ENCODE results near the gene RALGAPB. TPM values are rescaled to one million over a fixed set of nuclear protein-coding genes. Genes with fewer than 3 reads are reported as not detected.

RALGAPB gene
- total RNA-seq, 2 experiments from 2014 or later: 19.0 to 42.9 TPM

DNA sequence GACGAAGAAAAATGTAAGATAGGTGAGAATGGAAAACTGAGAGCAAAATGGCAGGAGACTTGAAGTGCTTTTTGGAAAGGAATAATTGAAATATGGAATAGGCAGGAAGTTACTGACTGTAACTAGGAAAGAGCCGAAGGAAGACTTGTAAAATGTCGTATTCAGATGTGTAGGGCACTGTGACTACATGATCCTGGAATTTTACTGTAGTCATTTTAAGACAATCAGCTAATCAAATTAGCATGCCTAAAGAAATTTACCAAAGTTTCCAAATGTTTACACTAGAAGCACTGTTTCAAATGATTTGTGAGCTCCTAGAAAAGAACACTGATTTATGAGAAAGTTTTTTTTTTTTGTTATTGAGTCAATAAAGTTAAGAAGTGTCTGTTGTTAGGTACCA is 87.1 kb downstream of the RALGAPB start:
- H3K79me2 ChIP-seq (ENCODE audit: insufficient read depth, low read depth, low read length): no peaks in the 10 kb centered on the region
- DNase-seq (ENCODE audit: low spot score): no peak
- H2AFZ ChIP-seq (ENCODE audit: low read length): no peak overlapping the region
- TF ChIP-seq, protein P1, sequence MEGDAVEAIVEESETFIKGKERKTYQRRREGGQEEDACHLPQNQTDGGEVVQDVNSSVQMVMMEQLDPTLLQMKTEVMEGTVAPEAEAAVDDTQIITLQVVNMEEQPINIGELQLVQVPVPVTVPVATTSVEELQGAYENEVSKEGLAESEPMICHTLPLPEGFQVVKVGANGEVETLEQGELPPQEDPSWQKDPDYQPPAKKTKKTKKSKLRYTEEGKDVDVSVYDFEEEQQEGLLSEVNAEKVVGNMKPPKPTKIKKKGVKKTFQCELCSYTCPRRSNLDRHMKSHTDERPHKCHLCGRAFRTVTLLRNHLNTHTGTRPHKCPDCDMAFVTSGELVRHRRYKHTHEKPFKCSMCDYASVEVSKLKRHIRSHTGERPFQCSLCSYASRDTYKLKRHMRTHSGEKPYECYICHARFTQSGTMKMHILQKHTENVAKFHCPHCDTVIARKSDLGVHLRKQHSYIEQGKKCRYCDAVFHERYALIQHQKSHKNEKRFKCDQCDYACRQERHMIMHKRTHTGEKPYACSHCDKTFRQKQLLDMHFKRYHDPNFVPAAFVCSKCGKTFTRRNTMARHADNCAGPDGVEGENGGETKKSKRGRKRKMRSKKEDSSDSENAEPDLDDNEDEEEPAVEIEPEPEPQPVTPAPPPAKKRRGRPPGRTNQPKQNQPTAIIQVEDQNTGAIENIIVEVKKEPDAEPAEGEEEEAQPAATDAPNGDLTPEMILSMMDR (conservative IDR thresholded peaks at IDR 0.05; ENCODE audit: low read length): no peak
- no peak for TF ChIP-seq EZH2phosphoT487 (IDR thresholded peaks at IDR 0.05; ENCODE audit: borderline replicate concordance, low read depth, low read length)
- no peak overlapping the region for H3K4me2 ChIP-seq (ENCODE audit: low read length)
- no peaks in the 10 kb centered on the region for H3K9me2 ChIP-seq (ENCODE audit: insufficient read depth, low read length)
- no peaks in the 10 kb centered on the region for H3K4me1 ChIP-seq (ENCODE audit: insufficient read depth, low read length, poor library complexity, severe bottlenecking)
- ChIA-PET CTCF (ENCODE audit: unreplicated experiment) (no interaction called here), POLR2A (interaction anchor here (0.8 kb wide), 1 partner anchor 106 kb away, joined by 3 read pairs; no protein-coding TSS in a partner anchor)
- no TSS peak for BruUV-seq (replicated peaks)
- H3K4me3 ChIP-seq (ENCODE audit: low read depth, low read length, poor library complexity, severe bottlenecking): no peak overlapping the region
- no peaks in the 10 kb centered on the region for H4K20me1 ChIP-seq (ENCODE audit: insufficient read depth, low read length)
- intact Hi-C loops (cut with micrococcal nuclease; ENCODE audit: unreplicated experiment): no loop called here
- H3K27ac ChIP-seq (ENCODE audit: low read depth, low read length, poor library complexity, severe bottlenecking): no peak overlapping the region
- H3K9me3 ChIP-seq (ENCODE audit: low read length): no peaks in the 10 kb centered on the region
- H3K36me3 ChIP-seq (ENCODE audit: insufficient read depth, low read length): peaks cover 69% of the 10 kb centered on the region

DNA sequence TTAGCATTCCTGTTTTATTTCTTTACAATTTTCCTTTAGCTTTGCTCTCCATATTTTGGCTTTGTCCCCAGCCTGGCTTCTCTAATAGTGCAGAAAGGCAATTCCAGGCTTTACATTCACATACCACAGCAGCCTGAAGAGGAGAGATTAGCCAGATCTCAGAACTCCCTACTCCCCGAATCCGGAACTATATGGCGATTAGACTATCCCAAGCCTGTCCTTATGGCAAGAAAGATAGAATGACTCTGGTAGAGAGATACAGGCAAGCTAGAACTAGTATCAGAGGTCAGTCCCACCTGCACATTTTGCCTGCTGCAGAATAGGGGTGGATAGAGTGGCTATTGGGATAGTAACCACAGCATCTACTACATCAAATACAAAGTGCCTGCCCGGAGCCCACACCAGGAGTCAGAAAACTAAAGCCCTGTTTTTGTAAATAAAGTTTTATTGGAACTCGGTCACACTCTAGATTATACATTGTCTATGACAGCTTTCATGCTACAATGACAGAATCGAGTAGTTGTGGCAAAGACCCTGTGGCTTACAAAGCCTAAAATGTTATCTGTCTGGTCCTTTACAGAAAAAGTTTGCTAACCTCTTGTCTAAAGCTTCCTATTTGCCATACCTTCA is 91.3 kb downstream of the RALGAPB start:
- no peaks in the 10 kb centered on the region for H4K20me1 ChIP-seq (ENCODE audit: insufficient read depth, low read length)
- no peak for DNase-seq (ENCODE audit: low spot score)
- intact Hi-C loops (cut with micrococcal nuclease; ENCODE audit: unreplicated experiment): no loop called here
- POLR2A ChIA-PET: no interaction called here
- no peaks in the 10 kb centered on the region for H3K9me3 ChIP-seq (ENCODE audit: low read length)
- no peaks in the 10 kb centered on the region for H3K4me1 ChIP-seq (ENCODE audit: insufficient read depth, low read length, poor library complexity, severe bottlenecking)
- H3K27ac ChIP-seq (ENCODE audit: low read depth, low read length, poor library complexity, severe bottlenecking): no peak overlapping the region
- peaks cover 50% of the 10 kb centered on the region for H3K36me3 ChIP-seq (ENCODE audit: insufficient read depth, low read length)
- H3K4me3 ChIP-seq (ENCODE audit: low read depth, low read length, poor library complexity, severe bottlenecking): no peak overlapping the region
- H3K4me2 ChIP-seq (ENCODE audit: low read length): no peak overlapping the region
- no peaks in the 10 kb centered on the region for H3K9me2 ChIP-seq (ENCODE audit: insufficient read depth, low read length)
- TF ChIP-seq, protein P1 (conservative IDR thresholded peaks at IDR 0.05; ENCODE audit: low read length): no peak
- no peak for TF ChIP-seq EZH2phosphoT487 (IDR thresholded peaks at IDR 0.05; ENCODE audit: borderline replicate concordance, low read depth, low read length)
- no TSS peak for BruUV-seq (replicated peaks)
- CTCF ChIA-PET (ENCODE audit: unreplicated experiment): no interaction called here
- no peak overlapping the region for H2AFZ ChIP-seq (ENCODE audit: low read length)
- no peaks in the 10 kb centered on the region for H3K79me2 ChIP-seq (ENCODE audit: insufficient read depth, low read depth, low read length)

DNA sequence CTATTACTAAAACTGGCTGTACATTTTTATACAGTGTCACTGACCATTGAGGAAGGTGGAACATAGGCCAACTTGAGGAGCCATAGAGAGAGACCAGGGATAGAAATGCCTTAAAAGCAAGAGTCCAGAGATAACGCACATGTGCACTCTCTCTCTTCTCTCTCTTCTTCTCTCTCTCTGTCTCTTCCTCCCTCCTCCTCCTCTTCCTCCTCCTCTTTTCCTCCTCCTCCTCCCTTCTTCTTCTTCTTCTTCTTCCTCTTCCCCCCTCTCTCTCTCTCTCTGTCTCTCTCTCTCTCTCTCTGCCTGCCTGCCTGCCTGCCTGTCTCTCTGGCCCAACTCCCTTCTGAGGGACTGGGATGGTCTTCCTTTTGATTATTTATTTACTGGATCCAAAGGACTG is 92.0 kb downstream of the RALGAPB start:
- no peaks in the 10 kb centered on the region for H3K9me2 ChIP-seq (ENCODE audit: insufficient read depth, low read length)
- no peaks in the 10 kb centered on the region for H3K9me3 ChIP-seq (ENCODE audit: low read length)
- peaks cover 50% of the 10 kb centered on the region; the same call in 1 of the 2 replicates for H3K36me3 ChIP-seq (ENCODE audit: insufficient read depth, low read length)
- H4K20me1 ChIP-seq (ENCODE audit: insufficient read depth, low read length): no peaks in the 10 kb centered on the region
- intact Hi-C loops (cut with micrococcal nuclease; ENCODE audit: unreplicated experiment): no loop called here
- H3K27ac ChIP-seq (ENCODE audit: low read depth, low read length, poor library complexity, severe bottlenecking): no peak overlapping the region
- CTCF ChIA-PET (ENCODE audit: unreplicated experiment): no interaction called here
- BruUV-seq (replicated peaks): no TSS peak
- H3K79me2 ChIP-seq (ENCODE audit: insufficient read depth, low read depth, low read length): no peaks in the 10 kb centered on the region
- H2AFZ ChIP-seq (ENCODE audit: low read length): no peak overlapping the region
- no peak for TF ChIP-seq EZH2phosphoT487 (IDR thresholded peaks at IDR 0.05; ENCODE audit: borderline replicate concordance, low read depth, low read length)
- TF ChIP-seq, protein P1 (conservative IDR thresholded peaks at IDR 0.05; ENCODE audit: low read length): no peak
- POLR2A ChIA-PET: no interaction called here
- H3K4me2 ChIP-seq (ENCODE audit: low read length): no peak overlapping the region
- no peak overlapping the region for H3K4me3 ChIP-seq (ENCODE audit: low read depth, low read length, poor library complexity, severe bottlenecking)
- no peak for DNase-seq (ENCODE audit: low spot score)
- no peaks in the 10 kb centered on the region for H3K4me1 ChIP-seq (ENCODE audit: insufficient read depth, low read length, poor library complexity, severe bottlenecking)
